Activated CD4-positive, alpha-beta T cell treated with anti-CD3 and anti-CD28 coated beads for 1 hour (primary cell): ENCODE data around the gene CTNNA1.
"Not testable (repeated sequence)": the region's sequence is repeated elsewhere in the genome, so short reads cannot be mapped to it uniquely, and the experiment has no call there.

Experiments used
- DNase-seq: peaks from one replicate; pipeline ENCODE4 v3.0.0-alpha.2; 2020

Gene CTNNA1

GRCh38 chr5:138752951-138753793 is at the start of gene CTNNA1:
TSS of gene CTNNA1 (plus strand) at chr5:138753425. CDS start at chr5:138781925, 28,500 bp downstream.
- DNase-seq: peak; percentile 30

GRCh38 chr5:138703777-138704176 is 49.4 kb upstream of the CTNNA1 start:
- not testable (repeated sequence) for DNase-seq

GRCh38 chr5:138705007-138705406 is 48.2 kb upstream of the CTNNA1 start:
- DNase-seq: no peak

GRCh38 chr5:138705567-138705966 is 47.7 kb upstream of the CTNNA1 start:
- DNase-seq: no peak

- DNase-seq: no peak
Measured at GRCh38 chr5:138706655-138707480, 46.4 kb upstream of the CTNNA1 start.

GRCh38 chr5:138708791-138709190 is 44.4 kb upstream of the CTNNA1 start:
- no peak for DNase-seq

- DNase-seq: no peak
Measured at GRCh38 chr5:138709202-138709601, 44.0 kb upstream of the CTNNA1 start.

- no peak for DNase-seq
Measured at GRCh38 chr5:138711087-138711486, 42.1 kb upstream of the CTNNA1 start.

GRCh38 chr5:138711811-138712210 is 41.4 kb upstream of the CTNNA1 start:
- DNase-seq: no peak

- no peak for DNase-seq
Measured at GRCh38 chr5:138712324-138712723, 40.9 kb upstream of the CTNNA1 start.

GRCh38 chr5:138712791-138713190 is 40.4 kb upstream of the CTNNA1 start:
- DNase-seq: no peak

- no peak for DNase-seq
Measured at GRCh38 chr5:138713247-138713646, 40.0 kb upstream of the CTNNA1 start.

GRCh38 chr5:138714694-138715093 is 38.5 kb upstream of the CTNNA1 start:
- DNase-seq: no peak

GRCh38 chr5:138715931-138716432 is 37.2 kb upstream of the CTNNA1 start:
- not testable (repeated sequence) for DNase-seq

- no peak for DNase-seq
Measured at GRCh38 chr5:138716456-138716924, 36.7 kb upstream of the CTNNA1 start.

GRCh38 chr5:138717399-138717798 is 35.8 kb upstream of the CTNNA1 start:
- DNase-seq: no peak

GRCh38 chr5:138719811-138720210 is 33.4 kb upstream of the CTNNA1 start:
- no peak for DNase-seq

- DNase-seq: no peak
Measured at GRCh38 chr5:138720840-138721239, 32.4 kb upstream of the CTNNA1 start.

- no peak for DNase-seq
Measured at GRCh38 chr5:138721979-138722378, 31.2 kb upstream of the CTNNA1 start.

- DNase-seq: no peak
Measured at GRCh38 chr5:138722544-138723177, 30.6 kb upstream of the CTNNA1 start.

GRCh38 chr5:138724470-138725146 is 28.6 kb upstream of the CTNNA1 start:
- DNase-seq: no peak

- no peak for DNase-seq
Measured at GRCh38 chr5:138725153-138725817, 27.9 kb upstream of the CTNNA1 start.
